Activated CD4-positive, alpha-beta T cell treated with anti-CD3 and anti-CD28 coated beads, Interleukin-2, amount 50 U/mL, for 24 hours (primary cell): Measurements from ENCODE around the gene SCT.

Source experiments
- DNase-seq, 2 donors: peaks; one replicate each; pipeline ENCODE4 v3.0.0-alpha.2; 2020; ENCODE audit warnings: low read depth in 1 of 2, low spot score in 1 of 2

Gene SCT

GRCh38 chr11:643849-644738, 17.1 kb upstream of the SCT start:
- DNase-seq = no peak

DNA sequence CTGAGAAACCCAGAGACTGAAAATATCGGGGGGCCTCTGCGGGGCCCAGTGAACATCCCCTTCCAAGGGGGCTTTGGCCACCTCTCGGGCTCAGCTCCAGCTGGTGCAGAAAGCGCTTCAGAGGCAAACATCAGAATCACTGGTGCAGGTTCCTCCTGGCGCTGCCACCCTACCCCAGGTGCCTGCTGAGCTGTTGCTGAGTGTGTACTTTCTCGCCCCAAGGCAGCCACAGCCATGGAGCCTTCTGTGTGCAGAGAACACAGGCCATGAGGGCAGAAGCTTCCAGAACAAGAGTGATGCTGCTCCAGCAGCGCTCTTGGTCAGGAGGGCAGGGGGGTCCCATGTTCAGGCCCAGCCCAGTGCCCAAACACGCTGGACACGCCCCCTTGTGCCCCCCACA, 16.4 kb upstream of the SCT start:
- no peak for DNase-seq

GRCh38 chr11:641806-642370, 14.9 kb upstream of the SCT start:
- DNase-seq = no peak

DNA sequence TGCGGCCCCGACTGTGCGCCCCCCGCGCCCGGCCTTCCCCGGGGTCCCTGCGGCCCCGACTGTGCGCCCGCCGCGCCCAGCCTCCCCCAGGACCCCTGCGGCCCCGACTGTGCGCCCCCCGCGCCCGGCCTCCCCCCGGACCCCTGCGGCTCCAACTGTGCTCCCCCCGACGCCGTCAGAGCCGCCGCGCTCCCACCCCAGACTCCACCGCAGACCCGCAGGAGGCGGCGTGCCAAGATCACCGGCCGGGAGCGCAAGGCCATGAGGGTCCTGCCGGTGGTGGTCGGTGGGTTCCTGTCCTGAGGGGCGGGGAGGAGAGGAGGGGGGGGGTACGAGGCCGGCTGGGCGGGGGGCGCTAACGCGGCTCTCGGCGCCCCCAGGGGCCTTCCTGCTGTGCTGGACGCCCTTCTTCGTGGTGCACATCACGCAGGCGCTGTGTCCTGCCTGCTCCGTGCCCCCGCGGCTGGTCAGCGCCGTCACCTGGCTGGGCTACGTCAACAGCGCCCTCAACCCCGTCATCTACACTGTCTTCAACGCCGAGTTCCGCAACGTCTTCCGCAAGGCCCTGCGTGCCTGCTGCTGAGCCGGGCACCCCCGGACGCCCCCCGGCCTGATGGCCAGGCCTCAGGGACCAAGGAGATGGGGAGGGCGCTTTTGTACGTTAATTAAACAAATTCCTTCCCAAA, 13.2 kb upstream of the SCT start:
- no peak for DNase-seq

- DNase-seq = no peak
Measured at GRCh38 chr11:639332-639955, 12.5 kb upstream of the SCT start.

DNA sequence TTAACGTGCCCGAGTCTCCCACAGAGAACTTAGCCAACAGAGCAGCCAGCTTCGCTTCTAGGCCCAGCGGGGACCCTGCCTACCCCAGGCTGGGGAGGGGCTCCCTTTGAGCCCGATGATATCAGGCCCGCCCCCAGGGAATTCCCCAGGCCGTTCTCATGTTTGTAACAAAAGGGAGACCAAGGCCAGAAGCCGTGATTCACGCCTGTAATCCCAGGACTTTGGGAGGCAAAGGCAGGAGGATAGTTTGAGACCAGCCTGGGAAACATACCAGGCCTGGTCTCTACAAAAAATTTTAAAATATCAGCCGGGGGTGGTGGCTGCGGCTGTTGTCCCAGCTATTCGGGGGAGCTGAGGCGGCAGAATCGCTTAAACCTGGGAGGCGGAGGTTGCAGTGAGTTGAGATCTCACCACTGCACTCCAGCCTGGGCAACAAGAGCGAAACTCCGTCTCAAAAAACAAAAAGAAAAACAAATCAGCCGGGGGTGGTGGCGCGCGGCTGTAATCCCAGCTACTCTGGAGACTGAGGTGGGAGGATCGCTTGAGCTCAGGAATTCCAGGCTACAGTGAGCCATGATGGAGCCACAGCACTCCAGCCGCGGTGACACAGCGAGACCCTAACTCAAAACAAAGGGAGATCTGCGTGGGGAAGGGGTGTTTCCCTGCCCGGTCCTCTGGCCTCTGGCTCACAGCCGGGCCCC, 11.8 kb upstream of the SCT start:
- no peak for DNase-seq

GRCh38 chr11:637593-638521, 10.9 kb upstream of the SCT start:
- no peak for DNase-seq

GRCh38 chr11:637333-637592, 10.3 kb upstream of the SCT start:
- DNase-seq = no peak

DNA sequence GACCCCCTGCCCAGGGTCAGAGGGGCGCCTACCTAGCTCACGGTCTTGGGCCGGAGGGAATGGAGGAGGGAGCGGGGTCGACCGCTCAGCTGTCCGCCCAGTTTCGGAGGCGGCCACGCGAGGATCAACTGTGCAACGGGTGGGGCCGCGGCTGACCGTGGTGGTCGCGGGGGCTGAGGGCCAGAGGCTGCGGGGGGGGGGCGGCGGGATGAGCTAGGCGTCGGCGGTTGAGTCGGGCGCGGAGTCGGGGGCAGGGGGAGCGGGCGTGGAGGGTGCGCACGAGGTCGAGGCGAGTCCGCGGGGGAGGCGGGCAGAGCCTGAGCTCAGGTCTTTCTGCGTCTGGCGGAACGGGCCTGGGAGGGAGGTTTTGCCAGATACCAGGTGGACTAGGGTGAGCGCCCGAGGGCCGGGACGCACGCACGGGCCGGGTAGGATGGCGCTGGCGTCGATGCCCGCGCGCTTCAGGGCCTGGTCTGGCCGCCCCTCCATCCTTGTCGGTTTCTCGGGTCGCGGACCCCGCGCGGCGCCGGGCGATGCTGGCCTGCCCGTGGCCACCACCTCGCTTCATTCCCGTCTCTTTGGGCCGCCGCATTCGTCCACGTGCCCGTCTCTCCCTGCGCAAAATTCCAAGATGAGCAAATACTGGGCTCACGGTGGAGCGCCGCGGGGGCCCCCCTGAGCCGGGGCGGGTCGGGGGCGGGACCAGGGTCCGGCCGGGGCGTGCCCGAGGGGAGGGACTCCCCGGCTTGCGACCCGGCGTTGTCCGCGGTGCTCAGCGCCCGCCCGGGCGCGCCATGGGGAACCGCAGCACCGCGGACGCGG, 9.7 kb upstream of the SCT start, which contains the start of gene DRD4:
DRD4 (plus strand) TSS at position 759 of the 822 bp plus-strand sequence; CDS start at position 795, 36 bp downstream.
- no peak for DNase-seq

DNA sequence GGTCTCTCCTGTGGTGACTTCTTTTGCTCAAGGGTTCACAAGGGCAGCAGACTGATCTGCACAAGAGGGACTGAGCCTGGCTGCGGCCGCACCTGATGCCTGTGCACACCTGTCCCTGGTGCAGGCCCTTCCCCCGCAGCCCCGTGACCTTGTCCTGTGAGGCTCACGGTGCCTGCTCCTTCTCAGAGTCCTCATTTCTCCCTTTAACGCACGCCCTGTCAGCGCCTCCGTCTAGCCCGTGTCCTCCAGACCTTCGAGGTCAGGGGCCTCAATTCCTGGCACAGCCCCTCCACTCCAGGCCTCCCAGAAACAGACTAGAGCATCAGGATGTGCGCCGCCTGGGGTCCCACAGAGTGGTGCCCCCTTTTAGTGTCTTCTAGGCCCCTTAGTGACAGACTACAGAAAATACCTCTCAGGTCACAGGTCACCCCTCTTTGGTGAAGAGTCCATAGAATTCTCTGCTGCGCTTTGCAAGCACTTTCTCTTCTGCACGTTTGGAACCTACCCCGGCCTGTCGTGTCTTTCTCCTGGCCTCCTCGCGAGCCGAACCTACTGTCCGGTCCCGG, 9.0 kb upstream of the SCT start:
- no peak for DNase-seq

DNA sequence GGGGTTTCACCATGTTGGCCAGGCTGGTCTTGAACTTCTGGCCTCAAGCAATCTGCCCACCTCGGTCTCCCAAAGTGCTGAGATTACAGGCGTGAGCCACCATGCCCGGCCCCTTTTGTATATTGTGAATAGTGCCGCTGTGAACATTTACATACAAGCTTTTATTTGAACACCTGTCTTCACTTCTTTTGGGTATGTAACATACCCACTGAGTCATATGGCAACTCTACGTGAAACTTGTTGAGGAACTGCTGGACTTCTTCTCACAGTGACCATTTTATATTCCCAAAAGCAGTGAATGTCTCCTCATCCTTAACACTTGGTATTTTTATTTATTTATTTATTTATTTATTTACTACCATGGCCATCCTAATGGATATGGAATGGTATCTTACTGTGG, 3.9 kb upstream of the SCT start:
- DNase-seq = no peak

- DNase-seq = no peak
Measured at GRCh38 chr11:629237-629583, 2.2 kb upstream of the SCT start.

- DNase-seq = no peak
Measured at GRCh38 chr11:628056-628455, 1.1 kb upstream of the SCT start.

DNA sequence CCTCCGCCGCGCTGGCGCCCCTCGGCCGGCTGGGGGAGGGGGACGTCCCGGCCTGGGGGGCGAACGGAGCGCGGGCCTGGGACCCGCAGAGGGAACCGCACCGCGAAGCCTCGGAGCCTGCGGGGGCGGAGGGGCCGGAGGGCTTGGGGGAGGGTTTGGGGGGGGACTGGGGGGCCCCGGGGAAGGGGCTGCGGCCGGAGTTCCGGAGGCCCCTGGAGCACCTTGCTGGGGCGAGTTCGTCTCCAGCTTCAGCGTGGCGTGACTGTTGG, 261 bp upstream of the SCT start:
- DNase-seq = no peak

DNA sequence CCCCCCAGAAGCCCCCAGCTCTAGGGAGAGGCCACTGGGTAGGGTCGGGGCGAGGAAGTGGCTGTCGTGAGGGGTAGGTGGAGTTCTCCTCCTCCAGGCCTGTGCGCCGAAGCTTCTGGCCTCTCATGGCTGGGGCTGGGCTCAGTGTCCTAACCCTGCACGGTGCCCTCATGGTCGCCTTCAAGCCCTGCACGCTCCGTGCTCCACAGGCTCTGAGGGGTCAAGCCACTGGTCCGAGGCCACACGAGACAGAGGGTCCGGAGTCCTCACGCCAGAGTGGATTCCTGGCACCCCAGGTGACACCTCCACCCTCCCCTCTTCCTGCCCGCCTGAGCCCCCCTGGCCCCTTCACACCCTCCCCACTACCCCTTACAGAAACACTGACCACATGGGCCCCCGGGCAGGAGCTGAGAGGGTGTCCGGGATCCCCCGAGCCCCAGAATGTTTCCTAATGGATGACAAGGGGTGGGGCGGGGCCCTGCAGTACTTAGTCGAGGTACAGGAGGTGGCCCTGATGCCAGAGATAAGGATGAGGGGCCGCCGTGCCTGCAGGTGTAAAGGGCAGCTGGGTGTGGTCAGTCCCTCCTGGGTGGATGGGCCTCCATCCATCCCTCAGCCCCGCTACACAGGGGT, 1.2 kb downstream of the SCT start:
- no peak for DNase-seq

GRCh38 chr11:624705-625635, 2.0 kb downstream of the SCT start, which contains the start of gene CDHR5:
Gene CDHR5 (minus strand): TSS chr11:624955. CDS start chr11:624902, 53 bp downstream.
- DNase-seq = no peak

DNA sequence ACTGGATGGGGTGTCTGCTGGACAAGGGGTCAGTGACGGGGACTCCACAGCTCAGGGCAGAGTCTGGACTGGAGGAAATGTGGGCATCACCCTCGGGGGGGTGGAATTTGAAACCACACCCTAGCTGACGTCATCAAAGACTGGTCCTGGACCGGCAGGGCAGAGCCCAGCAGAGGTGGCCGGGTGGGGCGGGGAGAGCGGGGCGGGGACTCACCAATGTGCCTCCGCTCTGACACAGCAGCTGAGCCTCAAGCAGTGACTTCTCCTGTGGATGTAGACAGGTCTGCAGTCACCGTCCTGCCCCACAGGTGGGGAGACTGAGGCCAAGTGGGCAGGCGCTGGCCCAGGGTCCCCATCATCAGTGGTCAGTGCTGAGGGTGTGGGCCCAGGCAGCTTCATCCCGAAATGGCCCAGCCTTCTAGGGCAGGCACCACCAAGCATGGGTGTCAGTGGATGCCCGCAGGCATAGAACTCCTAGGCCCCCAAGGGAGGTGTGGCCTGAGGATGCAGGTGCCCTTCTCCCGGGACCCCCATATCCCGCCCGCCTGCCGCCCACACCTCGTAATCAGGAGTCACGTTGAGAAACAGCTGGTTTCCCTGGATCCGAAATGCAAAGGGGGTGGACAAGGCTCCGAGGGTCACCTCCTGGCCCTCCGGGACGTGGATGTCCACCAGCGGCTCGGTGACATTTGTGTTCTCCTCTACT, 2.8 kb downstream of the SCT start:
- no peak for DNase-seq
